Ishikawa (cell line): Measurements from ENCODE around the gene MYH14.

Experiments used
- CEBPB ChIP-seq: IDR thresholded peaks from 2 replicates; pipeline ENCODE4 v1.6.1; 2012
- EGR1 ChIP-seq: IDR thresholded peaks from 2 replicates; pipeline ENCODE4 v1.6.1; 2012
- NFIC ChIP-seq: IDR thresholded peaks from 2 replicates; pipeline ENCODE4 v1.6.1; 2012
- RAD21 ChIP-seq: IDR thresholded peaks from 2 replicates; pipeline ENCODE4 v1.6.1; 2012; ENCODE audit warnings: low read depth
- REST ChIP-seq: IDR thresholded peaks from 2 replicates; pipeline ENCODE4 v1.6.1; 2012; ENCODE audit warnings: low read depth, mild to moderate bottlenecking
- TAF1 ChIP-seq: IDR thresholded peaks from 2 replicates; pipeline ENCODE4 v1.6.1; 2012; ENCODE audit warnings: low read depth, mild to moderate bottlenecking
- USF1 ChIP-seq: IDR thresholded peaks from 2 replicates; pipeline ENCODE4 v1.6.1; 2012
- YY1 ChIP-seq: IDR thresholded peaks from 2 replicates; pipeline ENCODE4 v1.6.1; 2012; ENCODE audit warnings: low read depth

- no peak for TF ChIP-seq YY1
- TF ChIP-seq RAD21 = no peak
- no peak for TF ChIP-seq REST
- no peak for TF ChIP-seq EGR1
- TF ChIP-seq USF1 = no peak
- TF ChIP-seq CEBPB = no peak
- TF ChIP-seq TAF1 = no peak
- no peak for TF ChIP-seq NFIC
Observed at GRCh38 chr19:50326101-50326664, 122.8 kb downstream of the MYH14 start.
